B cell (primary cell): ENCODE data around the gene ITGB7.

Experiments used
- CTCF ChIP-seq: fragments of 200-600 bp; IDR thresholded peaks from one replicate; pipeline ENCODE4 v1.8.0; 2022; ENCODE audit warnings: antibody characterized with exemption, mild to moderate bottlenecking
- EZH2 ChIP-seq: IDR thresholded peaks from 2 replicates; pipeline ENCODE4 v1.6.1; 2012; ENCODE audit warnings: borderline replicate concordance, low read depth, mild to moderate bottlenecking, moderate library complexity, low read length; ENCODE audit not compliant: insufficient read depth, poor library complexity, severe bottlenecking

- TF ChIP-seq CTCF: no peak
- TF ChIP-seq EZH2: no peak
Observed at GRCh38 chr12:53217931-53218307, 10.9 kb upstream of the ITGB7 start.
